ENCODE measurements around the gene MYO5B. TPM values are rescaled to one million over a fixed set of nuclear protein-coding genes. Genes with fewer than 3 reads are reported as not detected.
A peak's percentile ranks its signal among the peaks of the same experiment; 100 is the strongest.

MYO5B gene
- total and polyA plus RNA-seq, 2 donors (not counting 1 experiment from before 2014, with no cell fraction given) = 0.30 to 1.7 TPM

- Mint-ChIP-seq H3K27me3 (no peaks in the 10 kb centered on the region), H3K27ac (peak overlapping the region; percentile 94), H3K4me1 (peaks cover 20% of the 10 kb centered on the region), H3K9me3 (ENCODE audit: insufficient read depth) (peaks cover 6% of the 10 kb centered on the region), H3K4me3 (peak overlapping the region; percentile 97)
- Histone ChIP-seq H3K27ac (ENCODE audit: low read length in 2 of 2) (peak overlapping the region; percentile 87 to 90), H3K4me1 (ENCODE audit: control insufficient read depth in 2 of 2, insufficient read depth in 2 of 2, low read length in 2 of 2) (peaks cover 10 to 15% of the 10 kb centered on the region in 2 donors), H3K4me2 (replicated peaks; ENCODE audit: low read depth, low read length, poor library complexity, severe bottlenecking) (peak overlapping the region; percentile 91), H3K79me2 (ENCODE audit: control insufficient read depth, insufficient read depth, low read length) (peaks cover 42% of the 10 kb centered on the region), H2AFZ (ENCODE audit: insufficient read depth, low read depth, low read length, poor library complexity, severe bottlenecking) (peak overlapping the region; percentile 98), H3K9me3 (ENCODE audit: control extremely low read depth in 1 of 3, control insufficient read depth in 2 of 3, insufficient read depth in 1 of 3, low read length in 2 of 3) (peaks cover 0 to 3% (median 3%) of the 10 kb centered on the region in 3 donors), H4K20me1 (ENCODE audit: control insufficient read depth, insufficient read depth, low read length, poor library complexity, severe bottlenecking) (peaks cover 7% of the 10 kb centered on the region), H3K36me3 (replicated peaks in 1 of 2; ENCODE audit: control extremely low read depth in 1 of 2, control insufficient read depth in 1 of 2, extremely low read depth in 1 of 2, insufficient read depth in 2 of 2, low read length in 1 of 2) (no peaks in the 10 kb centered on the region), H3K4me3 (ENCODE audit: control extremely low read depth in 1 of 5, extremely low read depth in 1 of 5, insufficient read depth in 1 of 5, low read depth in 2 of 5, low read length in 4 of 5) (peak overlapping the region; percentile 57 to 99 (median 88)), H3K27me3 (replicated peaks in 1 of 4; ENCODE audit: control extremely low read depth in 1 of 4, control insufficient read depth in 3 of 4, insufficient read depth in 4 of 4, low read length in 3 of 4) (no peaks in the 10 kb centered on the region), H3K9ac (ENCODE audit: low read length) (peak overlapping the region; percentile 94)
- intact Hi-C loops (cut with micrococcal nuclease) = loop anchor here (1.0 to 5.0 kb wide), 2 partner anchors 321 to 454 kb away; partner anchors contain the start of genes CFAP53 and RPL17
- WGBS (ENCODE audit: insufficient coverage) = 4% methylated on average over 12 of the region's 17 CpGs
- TF ChIP-seq CTCF (IDR thresholded peaks at IDR 0.05) = no peak
- no peak for TF ChIP-seq EZH2 (IDR thresholded peaks at IDR 0.05; ENCODE audit: borderline replicate concordance, insufficient read depth, low read depth, low read length, poor library complexity, severe bottlenecking)
- DNase-seq = no peak
- ATAC-seq (ENCODE audit: low read depth) = no peak
- POLR2A ChIA-PET = no interaction called here
- CTCF ChIA-PET = no interaction called here
These were observed 382.0 kb downstream of the MYO5B start for GRCh38 chr18:49813069-49813318.

- no peak for TF ChIP-seq EZH2 (IDR thresholded peaks at IDR 0.05; ENCODE audit: borderline replicate concordance, insufficient read depth, low read depth, low read length, poor library complexity, severe bottlenecking)
- ATAC-seq (ENCODE audit: low read depth) (no peak), DNase-seq (no peak)
- peak overlapping the region; percentile 98 for H2AFZ ChIP-seq (ENCODE audit: insufficient read depth, low read depth, low read length, poor library complexity, severe bottlenecking)
- H4K20me1 ChIP-seq (ENCODE audit: control insufficient read depth, insufficient read depth, low read length, poor library complexity, severe bottlenecking) = peaks cover 12% of the 10 kb centered on the region
- Mint-ChIP-seq H3K9me3 (ENCODE audit: insufficient read depth) (peaks cover 6% of the 10 kb centered on the region), H3K4me1 (peaks cover 20% of the 10 kb centered on the region), H3K27ac (peak overlapping the region; percentile 94), H3K4me3 (peak overlapping the region; percentile 97), H3K27me3 (no peaks in the 10 kb centered on the region)
- ChIA-PET CTCF (interaction anchor here (1.0 kb wide), 1 partner anchor 544 kb away, joined by 3 read pairs; no protein-coding TSS in a partner anchor), POLR2A (no interaction called here)
- no peaks in the 10 kb centered on the region for H3K36me3 ChIP-seq (replicated peaks in 1 of 2; ENCODE audit: control extremely low read depth in 1 of 2, control insufficient read depth in 1 of 2, extremely low read depth in 1 of 2, insufficient read depth in 2 of 2, low read length in 1 of 2)
- H3K27ac ChIP-seq (ENCODE audit: low read length in 2 of 2) = peak overlapping the region; percentile 87 to 90
- H3K9me3 ChIP-seq (ENCODE audit: control extremely low read depth in 1 of 3, control insufficient read depth in 2 of 3, insufficient read depth in 1 of 3, low read length in 2 of 3) = peaks cover 0 to 4% (median 3%) of the 10 kb centered on the region in 3 donors
- H3K27me3 ChIP-seq (replicated peaks in 1 of 4; ENCODE audit: control extremely low read depth in 1 of 4, control insufficient read depth in 3 of 4, insufficient read depth in 4 of 4, low read length in 3 of 4) = no peaks in the 10 kb centered on the region
- H3K9ac ChIP-seq (ENCODE audit: low read length) = peak overlapping the region; percentile 94
- 70% methylated on average over 10 of the region's 13 CpGs for WGBS (ENCODE audit: insufficient coverage)
- H3K4me1 ChIP-seq (ENCODE audit: control insufficient read depth in 2 of 2, insufficient read depth in 2 of 2, low read length in 2 of 2) = peaks cover 10 to 15% of the 10 kb centered on the region in 2 donors
- H3K4me2 ChIP-seq (replicated peaks; ENCODE audit: low read depth, low read length, poor library complexity, severe bottlenecking) = peak overlapping the region; percentile 91
- peak overlapping the region; percentile 57 to 99 (median 88) for H3K4me3 ChIP-seq (ENCODE audit: control extremely low read depth in 1 of 5, extremely low read depth in 1 of 5, insufficient read depth in 1 of 5, low read depth in 2 of 5, low read length in 4 of 5)
- peaks cover 47% of the 10 kb centered on the region for H3K79me2 ChIP-seq (ENCODE audit: control insufficient read depth, insufficient read depth, low read length)
- intact Hi-C loops (cut with micrococcal nuclease) = loop anchor here (1.0 to 5.0 kb wide), 2 partner anchors 320 to 455 kb away; partner anchors contain the start of genes CFAP53 and RPL17
These were observed 382.5 kb downstream of the MYO5B start for GRCh38 chr18:49812286-49813068.

Measured in B cell (primary cell).